HG03439 (cell line): ENCODE results near the gene ELOVL6.
A peak's percentile ranks its signal among the peaks of the same experiment; 100 is the strongest.
"Not testable (repeated sequence)": the region's sequence is repeated elsewhere in the genome, so short reads cannot be mapped to it uniquely, and the experiment has no call there.

Experiments
- ATAC-seq: cut with Tn5 transposase; IDR thresholded peaks from one replicate; pipeline ENCODE4 v1.9.1; 2021; ENCODE audit warnings: mild to moderate bottlenecking, moderate library complexity; ENCODE audit not compliant: unreplicated experiment

ELOVL6 gene

GRCh38 chr4:110078148-110078547, 120.3 kb downstream of the ELOVL6 start:
- ATAC-seq = not testable (repeated sequence)

GRCh38 chr4:110076828-110077227, 121.6 kb downstream of the ELOVL6 start:
- ATAC-seq = not testable (repeated sequence)

- ATAC-seq = no peak
Observed at GRCh38 chr4:110075891-110076290, 122.5 kb downstream of the ELOVL6 start.

GRCh38 chr4:110075083-110075738, 123.2 kb downstream of the ELOVL6 start:
- no peak for ATAC-seq

GRCh38 chr4:110074570-110074969, 123.8 kb downstream of the ELOVL6 start:
- no peak for ATAC-seq

GRCh38 chr4:110073053-110073845, 125.2 kb downstream of the ELOVL6 start:
- ATAC-seq = no peak

GRCh38 chr4:110071466-110071865, 126.9 kb downstream of the ELOVL6 start:
- no peak for ATAC-seq

- ATAC-seq = no peak
Observed at GRCh38 chr4:110068248-110068647, 130.2 kb downstream of the ELOVL6 start.

GRCh38 chr4:110064934-110065333, 133.5 kb downstream of the ELOVL6 start:
- no peak for ATAC-seq

GRCh38 chr4:110064295-110064694, 134.1 kb downstream of the ELOVL6 start:
- no peak for ATAC-seq

- ATAC-seq = no peak
Observed at GRCh38 chr4:110062166-110062565, 136.2 kb downstream of the ELOVL6 start.

- no peak for ATAC-seq
Observed at GRCh38 chr4:110061076-110061475, 137.3 kb downstream of the ELOVL6 start.

GRCh38 chr4:110059556-110060191, 138.7 kb downstream of the ELOVL6 start:
- ATAC-seq = peak; percentile 78

GRCh38 chr4:110058677-110059076, 139.7 kb downstream of the ELOVL6 start:
- ATAC-seq = no peak

- peak; percentile 64 for ATAC-seq
Observed at GRCh38 chr4:110055158-110055768, 143.2 kb downstream of the ELOVL6 start.

- no peak for ATAC-seq
Observed at GRCh38 chr4:110049951-110050925, 148.2 kb downstream of the ELOVL6 start.

GRCh38 chr4:110046588-110047049, 151.8 kb downstream of the ELOVL6 start:
- ATAC-seq = no peak

GRCh38 chr4:110042545-110043517, 155.6 kb downstream of the ELOVL6 start:
- ATAC-seq = no peak

GRCh38 chr4:110041735-110042134, 156.7 kb downstream of the ELOVL6 start:
- ATAC-seq = no peak
